K562 (cell line): ENCODE measurements around the gene FAM227B. TPM values are rescaled to one million over a fixed set of nuclear protein-coding genes. Genes with fewer than 3 reads are reported as not detected.

Experiments used
- ATAC-seq: fragments of 200-7000 bp; cut with Tn5 transposase; 3 replicates; pipeline ENCODE4 v1.9.1; 2020; ENCODE audit warnings: moderate library complexity
- BruUV-seq: library from RNA; stranded (reverse); fragments of 400-500 nt; replicated peaks from 2 replicates; lab custom pipeline; 2021; lab: Mats Ljungman, UMichigan
- CTCF ChIA-PET: fragments of 300-600 bp; formaldehyde crosslinking; extraction: SDS; loops from one replicate; lab custom pipeline; 2021; ENCODE audit warnings: low intra/inter-chr PET ratio; lab: Yijun Ruan, JAX
- POLR2A ChIA-PET: fragments of 300-600, 350-650 bp; sonication (Branson Sonifier 250); formaldehyde crosslinking; extraction: SDS; loops from one replicate; lab custom pipeline; 2021; ENCODE audit warnings: antibody characterized with exemption, inconsistent platforms; lab: Yijun Ruan, JAX
- DNase-seq, 4 experiments: peaks; one replicate each; pipeline versions ENCODE4 v3.0.0 to v3.0.0-alpha.2; 2011 to 2018; ENCODE audit warnings: low spot score in 3 of 4, mixed read lengths in 3 of 4; ENCODE audit errors: extremely low read depth in 1 of 4
- FAIRE-seq: peaks from 2 replicates; lab custom pipeline; 2011; peaks lifted over from hg19 to GRCh38; lab: Jason Lieb, UNC
- H2AFZ ChIP-seq: 2 replicates; pipeline ENCODE4 v1.6.0; 2011; ENCODE audit warnings: low read depth, low read length, control low read depth, inconsistent platforms
- H3K27ac ChIP-seq: fragments of 200-600 bp; 3 replicates; pipeline ENCODE4 v1.8.0; 2011; ENCODE audit warnings: low read depth, mild to moderate bottlenecking, control low read depth, inconsistent platforms, low read length, moderate library complexity, mixed read lengths; ENCODE audit errors: extremely low read depth
- H3K27me3 ChIP-seq, 2 experiments: fragments of 300-600 bp in 1 of 2; 2 replicates in 1 of 2; 3 replicates in 1 of 2; pipeline versions ENCODE4 v1.6.0 to v1.8.0; 2011; ENCODE audit warnings: inconsistent platforms in 2 of 2, low read length in 2 of 2, mild to moderate bottlenecking in 1 of 2, mixed read lengths in 1 of 2, moderate library complexity in 1 of 2; ENCODE audit not compliant: control insufficient read depth in 2 of 2, insufficient read depth in 2 of 2
- H3K36me3 ChIP-seq: fragments of 300-600 bp; 3 replicates; pipeline ENCODE4 v1.8.0; 2011; ENCODE audit warnings: mild to moderate bottlenecking, low read length, inconsistent platforms; ENCODE audit not compliant: control insufficient read depth, insufficient read depth
- H3K4me1 ChIP-seq, 2 experiments: fragments of 200-600 bp in 1 of 2; replicated peaks in 1 of 2; 2 replicates in 1 of 2; 3 replicates in 1 of 2; pipeline versions ENCODE4 v1.5.1 to v1.8.0; 2011; ENCODE audit warnings: inconsistent platforms in 2 of 2, low read length in 2 of 2, mild to moderate bottlenecking in 1 of 2, mixed read lengths in 1 of 2, moderate library complexity in 1 of 2; ENCODE audit not compliant: control insufficient read depth in 2 of 2, insufficient read depth in 2 of 2
- H3K4me2 ChIP-seq: 2 replicates; pipeline ENCODE4 v1.6.1; 2011; ENCODE audit warnings: low read length, control low read depth, inconsistent platforms, mixed read lengths; ENCODE audit not compliant: insufficient read depth
- H3K4me3 ChIP-seq: fragments of 200-600 bp; sonication (generic), shearing (Covaris generic); 2 replicates; pipeline ENCODE4 v1.5.1; 2016; ENCODE audit warnings: control low read depth, inconsistent platforms
- H3K79me2 ChIP-seq: fragments of 200-600 bp; 3 replicates; pipeline ENCODE4 v1.8.0; 2011; ENCODE audit warnings: low read length, inconsistent platforms; ENCODE audit not compliant: control insufficient read depth, insufficient read depth
- H3K9ac ChIP-seq, 2 experiments: 2 replicates each; pipeline versions ENCODE4 v1.6.0 to v1.6.1; 2011; ENCODE audit warnings: low read depth in 2 of 2, low read length in 2 of 2, control low read depth in 1 of 2, inconsistent platforms in 1 of 2, mild to moderate bottlenecking in 1 of 2, mixed read lengths in 1 of 2; ENCODE audit not compliant: insufficient read depth in 1 of 2
- H3K9me1 ChIP-seq: one replicate; pipeline ENCODE4 v1.6.0; 2011; ENCODE audit warnings: inconsistent platforms, mild to moderate bottlenecking, low read length, moderate library complexity; ENCODE audit not compliant: control insufficient read depth, insufficient read depth
- H3K9me3 ChIP-seq: replicated peaks from 2 replicates; pipeline ENCODE4 v1.5.1; 2011; ENCODE audit warnings: low read depth, low read length, inconsistent platforms; ENCODE audit not compliant: control insufficient read depth, insufficient read depth
- H4K20me1 ChIP-seq: replicated peaks from 2 replicates; pipeline ENCODE4 v1.6.1; 2011; ENCODE audit warnings: low read length, inconsistent platforms, mixed read lengths; ENCODE audit not compliant: control insufficient read depth, insufficient read depth
- ARHGAP35 ChIP-seq: fragments of 450-650 bp; IDR thresholded peaks from 2 replicates; pipeline ENCODE4 v1.6.1; 2018; ENCODE audit not compliant: partially characterized antibody
- CEBPB ChIP-seq: fragments of 450-650 bp; IDR thresholded peaks from 2 replicates; pipeline ENCODE4 v1.6.1; 2016; ENCODE audit warnings: missing genetic modification characterization, missing compliant biosample characterization
- CEBPZ ChIP-seq: fragments of 150-350 bp; IDR thresholded peaks from 2 replicates; pipeline ENCODE4 v1.6.1; 2014; ENCODE audit warnings: low read depth, mild to moderate bottlenecking, low read length, borderline replicate concordance
- DIDO1 ChIP-seq: fragments of 450-650 bp; IDR thresholded peaks from 2 replicates; pipeline ENCODE4 v1.6.1; 2016; ENCODE audit warnings: low read depth, missing biosample characterization, missing genetic modification characterization
- EHMT2 ChIP-seq: fragments of 450-650 bp; IDR thresholded peaks from 2 replicates; pipeline ENCODE4 v1.6.1; 2018; ENCODE audit warnings: antibody characterized with exemption
- GABPB2 ChIP-seq: fragments of 250-450 bp; sonication (Bioruptor Pico); conservative IDR thresholded peaks from 2 replicates; pipeline ENCODE4 v1.5.1; 2021; ENCODE audit warnings: mild to moderate bottlenecking
- IRF2 ChIP-seq: sonication (generic); formaldehyde crosslinking; IDR thresholded peaks from 2 replicates; pipeline ENCODE4 v1.8.1; 2022; ENCODE audit warnings: mild to moderate bottlenecking, missing genetic modification reagents
- POLR3G ChIP-seq: IDR thresholded peaks from 2 replicates; pipeline ENCODE4 v1.6.1; 2011; ENCODE audit not compliant: insufficient read length, insufficient replicate concordance; ENCODE audit errors: extremely low read depth
- RBBP5 ChIP-seq: fragments of 200-600 bp; sonication (generic); IDR thresholded peaks from 2 replicates; pipeline ENCODE4 v1.6.1; 2012; ENCODE audit warnings: borderline replicate concordance, mild to moderate bottlenecking, low read length, control low read depth, inconsistent platforms; ENCODE audit not compliant: insufficient read depth, poor library complexity, severe bottlenecking
- TCF3 ChIP-seq: sonication (generic); formaldehyde crosslinking; IDR thresholded peaks from 2 replicates; pipeline ENCODE4 v1.4.0; 2020; ENCODE audit warnings: mild to moderate bottlenecking, missing genetic modification reagents
- ZNF57 ChIP-seq: fragments of 450-650 bp; formaldehyde crosslinking; IDR thresholded peaks from 2 replicates; pipeline ENCODE4 v1.4.0; 2020; ENCODE audit warnings: mild to moderate bottlenecking, moderate library complexity
- WGBS: fragments of 100-300 bp; shearing (Covaris generic); methylation state at CpG from one replicate; pipeline ENCODE4 v1.1.6; 2016; ENCODE audit warnings: low coverage, mixed read lengths; ENCODE audit not compliant: insufficient coverage; ENCODE audit errors: missing lambda C conversion rate; 5-methylcytosine and 5-hydroxymethylcytosine counted together
- in situ Hi-C: fragments of 300-500 bp; cut with MboI; formaldehyde crosslinking; loops from 4 replicates; pipeline ENCODE4 v1.15.0; 2018; ENCODE audit warnings: inconsistent platforms, mixed read lengths
- intact Hi-C: fragments of 100-400 bp; cut with micrococcal nuclease; formaldehyde crosslinking; loops from 2 replicates; pipeline ENCODE4 v1.14.2; 2022
- polyA plus RNA-seq, 8 experiments: library from polyadenylated mRNA; depleted of rRNA in 4 of 8; stranded (reverse) in 5 of 8; unstranded in 3 of 8; fragments of >200 nt; fragmentation: Nextera tagmentation in 2 of 8; fragmentation: Illumina TruSeq in 1 of 8; extraction: Ambion mirVana in 2 of 8; extraction: Trizol in 1 of 8; gene quantifications; 2 replicates each; pipeline versions ENCODE4 v1.2.1 to v1.2.3, GENCODE V29; 2011 to 2014; ENCODE audit warnings: inconsistent platforms in 1 of 8, missing spikeins in 1 of 8
- total RNA-seq, 7 experiments: library from RNA; depleted of rRNA in 6 of 7; stranded (reverse); fragments of >200 nt in 6 of 7; fragmentation: Illumina TruSeq in 2 of 7; extraction: Trizol in 2 of 7; gene quantifications; 2 replicates each; pipeline versions ENCODE4 v1.2.1 to v1.2.3, GENCODE V29; 2011 to 2021; ENCODE audit warnings: low replicate concordance in 1 of 7
- TF ChIP-seq, protein P1 (sequence below): fragments of 450-650 bp; IDR thresholded peaks from 2 replicates; pipeline ENCODE4 v1.6.1; 2018; ENCODE audit not compliant: partially characterized antibody
- TF ChIP-seq, protein P2 (sequence below): fragments of 450-650 bp; IDR thresholded peaks from 2 replicates; pipeline ENCODE4 v1.6.1; 2018; ENCODE audit warnings: mild to moderate bottlenecking, low read depth; ENCODE audit not compliant: partially characterized antibody

The FAM227B gene
- total and polyA plus RNA-seq, 9 of the 15 experiments (the other 6 are each of a cell fraction or from before 2014, with no cell fraction given): 5.1 to 12.5 (median 11.2) TPM

GRCh38 chr15:49628379-49628778 is 7.8 kb upstream of the FAM227B start:
- 92% methylated on average over 2 of the region's 2 CpGs for WGBS
- TF ChIP-seq ARHGAP35: no peak
- no peak for TF ChIP-seq CEBPZ
- TF ChIP-seq TCF3: no peak
- no peak for TF ChIP-seq IRF2 (CRISPR knock-in tag)
- TF ChIP-seq, protein P1, sequence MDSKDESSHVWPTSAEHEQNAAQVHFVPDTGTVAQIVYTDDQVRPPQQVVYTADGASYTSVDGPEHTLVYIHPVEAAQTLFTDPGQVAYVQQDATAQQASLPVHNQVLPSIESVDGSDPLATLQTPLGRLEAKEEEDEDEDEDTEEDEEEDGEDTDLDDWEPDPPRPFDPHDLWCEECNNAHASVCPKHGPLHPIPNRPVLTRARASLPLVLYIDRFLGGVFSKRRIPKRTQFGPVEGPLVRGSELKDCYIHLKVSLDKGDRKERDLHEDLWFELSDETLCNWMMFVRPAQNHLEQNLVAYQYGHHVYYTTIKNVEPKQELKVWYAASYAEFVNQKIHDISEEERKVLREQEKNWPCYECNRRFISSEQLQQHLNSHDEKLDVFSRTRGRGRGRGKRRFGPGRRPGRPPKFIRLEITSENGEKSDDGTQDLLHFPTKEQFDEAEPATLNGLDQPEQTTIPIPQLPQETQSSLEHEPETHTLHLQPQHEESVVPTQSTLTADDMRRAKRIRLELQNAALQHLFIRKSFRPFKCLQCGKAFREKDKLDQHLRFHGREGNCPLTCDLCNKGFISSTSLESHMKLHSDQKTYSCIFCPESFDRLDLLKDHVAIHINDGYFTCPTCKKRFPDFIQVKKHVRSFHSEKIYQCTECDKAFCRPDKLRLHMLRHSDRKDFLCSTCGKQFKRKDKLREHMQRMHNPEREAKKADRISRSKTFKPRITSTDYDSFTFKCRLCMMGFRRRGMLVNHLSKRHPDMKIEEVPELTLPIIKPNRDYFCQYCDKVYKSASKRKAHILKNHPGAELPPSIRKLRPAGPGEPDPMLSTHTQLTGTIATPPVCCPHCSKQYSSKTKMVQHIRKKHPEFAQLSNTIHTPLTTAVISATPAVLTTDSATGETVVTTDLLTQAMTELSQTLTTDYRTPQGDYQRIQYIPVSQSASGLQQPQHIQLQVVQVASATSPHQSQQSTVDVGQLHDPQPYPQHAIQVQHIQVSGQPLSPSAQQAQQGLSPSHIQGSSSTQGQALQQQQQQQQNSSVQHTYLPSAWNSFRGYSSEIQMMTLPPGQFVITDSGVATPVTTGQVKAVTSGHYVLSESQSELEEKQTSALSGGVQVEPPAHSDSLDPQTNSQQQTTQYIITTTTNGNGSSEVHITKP: no peak
- no peak for TF ChIP-seq GABPB2 (CRISPR knock-in tag)
- TF ChIP-seq EHMT2: no peak
- TF ChIP-seq DIDO1 (tag): no peak
- TF ChIP-seq ZNF57: no peak
- no peak for TF ChIP-seq POLR3G
- no peak for TF ChIP-seq CEBPB (tag)
- TF ChIP-seq, protein P2, sequence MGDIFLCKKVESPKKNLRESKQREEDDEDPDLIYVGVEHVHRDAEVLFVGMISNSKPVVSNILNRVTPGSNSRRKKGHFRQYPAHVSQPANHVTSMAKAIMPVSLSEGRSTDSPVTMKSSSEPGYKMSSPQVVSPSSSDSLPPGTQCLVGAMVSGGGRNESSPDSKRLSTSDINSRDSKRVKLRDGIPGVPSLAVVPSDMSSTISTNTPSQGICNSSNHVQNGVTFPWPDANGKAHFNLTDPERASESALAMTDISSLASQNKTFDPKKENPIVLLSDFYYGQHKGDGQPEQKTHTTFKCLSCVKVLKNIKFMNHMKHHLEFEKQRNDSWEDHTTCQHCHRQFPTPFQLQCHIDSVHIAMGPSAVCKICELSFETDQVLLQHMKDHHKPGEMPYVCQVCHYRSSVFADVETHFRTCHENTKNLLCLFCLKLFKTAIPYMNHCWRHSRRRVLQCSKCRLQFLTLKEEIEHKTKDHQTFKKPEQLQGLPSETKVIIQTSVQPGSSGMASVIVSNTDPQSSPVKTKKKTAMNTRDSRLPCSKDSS: no peak
- TF ChIP-seq RBBP5: no peak
- Histone ChIP-seq H3K36me3 (peaks cover 49% of the 10 kb centered on the region), H3K9ac (no peak overlapping the region), H4K20me1 (no peaks in the 10 kb centered on the region), H3K9me1 (no peaks in the 10 kb centered on the region), H3K27me3 (no peaks in the 10 kb centered on the region), H3K27ac (no peak overlapping the region), H3K4me2 (no peak overlapping the region), H3K4me1 (no peaks in the 10 kb centered on the region), H2AFZ (no peak overlapping the region), H3K79me2 (peaks cover 19% of the 10 kb centered on the region), H3K4me3 (no peak overlapping the region), H3K9me3 (peaks cover 5% of the 10 kb centered on the region)
- CTCF ChIA-PET: no interaction called here
- DNase-seq (no peak), ATAC-seq (no peak), FAIRE-seq (no peak)
- no TSS peak for BruUV-seq
- POLR2A ChIA-PET: interaction anchor here (1.0 kb wide), 1 partner anchor 10 kb away, joined by 3 read pairs; no protein-coding TSS in a partner anchor
- intact Hi-C loops: no loop called here
- in situ Hi-C loops: no loop called here
